HG03045 (cell line): ENCODE measurements around the gene LAMA2.

Experiments used
- ATAC-seq: cut with Tn5 transposase; IDR thresholded peaks from one replicate; pipeline ENCODE4 v1.9.1; 2021; ENCODE audit warnings: mild to moderate bottlenecking, moderate library complexity; ENCODE audit not compliant: unreplicated experiment

Gene LAMA2

GRCh38 chr6:129287231-129288177, 404.6 kb downstream of the LAMA2 start:
- ATAC-seq, result no peak

- ATAC-seq, result no peak
These were observed 406.5 kb downstream of the LAMA2 start for GRCh38 chr6:129289442-129289841.

GRCh38 chr6:129292836-129293235, 409.9 kb downstream of the LAMA2 start:
- ATAC-seq, result no peak

- no peak for ATAC-seq
These were observed 414.7 kb downstream of the LAMA2 start for GRCh38 chr6:129297592-129297991.

- ATAC-seq, result no peak
These were observed 419.7 kb downstream of the LAMA2 start for GRCh38 chr6:129302671-129303070.

- ATAC-seq, result no peak
These were observed 423.9 kb downstream of the LAMA2 start for GRCh38 chr6:129306826-129307225.

- no peak for ATAC-seq
These were observed 424.9 kb downstream of the LAMA2 start for GRCh38 chr6:129307845-129308244.

- ATAC-seq, result no peak
These were observed 426.2 kb downstream of the LAMA2 start for GRCh38 chr6:129309154-129309553.

- no peak for ATAC-seq
These were observed 429.9 kb downstream of the LAMA2 start for GRCh38 chr6:129312880-129313279.

- no peak for ATAC-seq
These were observed 431.6 kb downstream of the LAMA2 start for GRCh38 chr6:129314575-129314974.

GRCh38 chr6:129317931-129318820, 435.2 kb downstream of the LAMA2 start:
- ATAC-seq, result no peak

- no peak for ATAC-seq
These were observed 438.0 kb downstream of the LAMA2 start for GRCh38 chr6:129320892-129321291.

- no peak for ATAC-seq
These were observed 438.4 kb downstream of the LAMA2 start for GRCh38 chr6:129321303-129321702.

- ATAC-seq, result no peak
These were observed 441.4 kb downstream of the LAMA2 start for GRCh38 chr6:129324345-129324744.

- no peak for ATAC-seq
These were observed 446.7 kb downstream of the LAMA2 start for GRCh38 chr6:129329678-129330077.

GRCh38 chr6:129331450-129332138, 448.7 kb downstream of the LAMA2 start:
- no peak for ATAC-seq

GRCh38 chr6:129335792-129336191, 452.9 kb downstream of the LAMA2 start:
- no peak for ATAC-seq

- no peak for ATAC-seq
These were observed 455.7 kb downstream of the LAMA2 start for GRCh38 chr6:129338683-129339082.

- ATAC-seq, result no peak
These were observed 458.0 kb downstream of the LAMA2 start for GRCh38 chr6:129340983-129341382.

GRCh38 chr6:129342243-129342642, 459.3 kb downstream of the LAMA2 start:
- no peak for ATAC-seq

GRCh38 chr6:129342796-129343195, 459.9 kb downstream of the LAMA2 start:
- no peak for ATAC-seq
